NT2/D1 (cell line): ENCODE results near the gene JAGN1.

Experiments
- DNase-seq: peaks from one replicate; pipeline ENCODE4 v3.0.0-alpha.2; 2011; ENCODE audit warnings: low read depth, low spot score
- H3K27me3 ChIP-seq: 2 replicates; pipeline ENCODE4 v1.6.0; 2011; ENCODE audit warnings: mild to moderate bottlenecking; ENCODE audit not compliant: insufficient read length, insufficient read depth
- H3K36me3 ChIP-seq: 2 replicates; pipeline ENCODE4 v1.6.1; 2011; ENCODE audit warnings: mild to moderate bottlenecking, low read length, mixed read lengths; ENCODE audit not compliant: insufficient read depth, insufficient read length
- H3K4me1 ChIP-seq: 2 replicates; pipeline ENCODE4 v1.5.1; 2011; ENCODE audit not compliant: insufficient read depth, insufficient read length
- H3K4me3 ChIP-seq: 2 replicates; pipeline ENCODE4 v1.5.1; 2011; ENCODE audit warnings: low read depth; ENCODE audit not compliant: insufficient read length
- H3K9ac ChIP-seq: 2 replicates; pipeline ENCODE4 v1.6.0; 2011; ENCODE audit warnings: low read depth; ENCODE audit not compliant: insufficient read length
- H3K9me3 ChIP-seq: 2 replicates; pipeline ENCODE4 v1.5.1; 2011; ENCODE audit warnings: mild to moderate bottlenecking, low read length; ENCODE audit not compliant: insufficient read depth
- SUZ12 ChIP-seq: IDR thresholded peaks from 2 replicates; pipeline ENCODE4 v1.6.1; 2011; ENCODE audit not compliant: insufficient read length, insufficient read depth; ENCODE audit errors: extremely low read depth
- YY1 ChIP-seq: IDR thresholded peaks from 2 replicates; pipeline ENCODE4 v1.6.1; 2011; ENCODE audit not compliant: insufficient read length, insufficient read depth
- ZNF274 ChIP-seq: IDR thresholded peaks from 2 replicates; pipeline ENCODE4 v1.6.1; 2011; ENCODE audit warnings: mild to moderate bottlenecking, low read depth, low read length

JAGN1 gene

DNA sequence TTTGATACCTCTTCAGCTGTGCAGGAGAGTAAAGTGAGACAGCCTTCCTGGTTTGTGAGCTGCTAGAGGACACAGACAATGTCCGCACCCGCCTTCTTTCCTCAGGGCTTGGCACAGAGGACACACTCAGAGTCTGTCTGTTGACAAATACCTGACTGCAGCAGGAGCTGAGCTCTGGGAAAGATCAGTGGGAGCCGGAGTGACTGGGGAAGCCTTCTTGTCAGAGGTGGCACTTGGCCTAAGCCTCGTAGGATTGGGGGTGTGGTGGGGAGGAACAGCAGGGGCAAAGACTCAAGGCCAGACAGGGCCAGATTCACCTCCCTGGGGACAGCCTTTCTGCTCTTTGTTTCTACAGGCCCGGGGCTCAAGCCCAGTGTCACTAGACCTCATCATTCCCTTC lies 23.2 kb downstream of the JAGN1 start:
- DNase-seq, result no peak
- peaks cover 7% of the 10 kb centered on the region; the same call in 1 of the 2 replicates for H3K9me3 ChIP-seq
- H3K4me3 ChIP-seq, result no peak overlapping the region
- H3K4me1 ChIP-seq, result peaks cover 22% of the 10 kb centered on the region
- no peaks in the 10 kb centered on the region for H3K36me3 ChIP-seq
- H3K9ac ChIP-seq, result no peak overlapping the region
- H3K27me3 ChIP-seq, result peaks cover 11% of the 10 kb centered on the region
- TF ChIP-seq SUZ12 (no peak), YY1 (no peak), ZNF274 (no peak)

DNA sequence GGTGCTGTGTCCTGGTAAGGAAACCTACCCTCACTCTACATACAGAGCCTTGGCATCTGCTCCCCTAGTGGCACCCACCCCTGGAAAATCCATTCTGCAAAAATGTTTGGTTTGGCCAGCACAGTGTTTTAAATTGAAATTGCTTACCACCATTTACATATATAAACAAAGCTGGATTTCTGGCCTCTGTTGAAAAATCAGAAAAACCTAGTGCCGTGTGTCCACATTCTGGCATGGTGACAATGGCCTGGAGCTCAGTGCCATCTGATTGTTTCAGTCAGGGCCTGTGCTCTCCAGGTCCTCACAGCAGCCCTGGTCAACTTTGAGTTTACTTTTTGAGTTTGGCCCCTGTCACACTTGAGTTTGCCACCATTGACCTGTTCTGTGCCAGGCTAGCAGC lies 23.6 kb downstream of the JAGN1 start:
- H3K4me3 ChIP-seq, result no peak overlapping the region
- H3K9me3 ChIP-seq, result peaks cover 7% of the 10 kb centered on the region; the same call in 1 of the 2 replicates
- TF ChIP-seq ZNF274 (no peak), SUZ12 (no peak), YY1 (no peak)
- peaks cover 22% of the 10 kb centered on the region for H3K4me1 ChIP-seq
- DNase-seq, result no peak
- H3K27me3 ChIP-seq, result peaks cover 11% of the 10 kb centered on the region
- peak overlapping the region; percentile 66 for H3K9ac ChIP-seq
- no peaks in the 10 kb centered on the region for H3K36me3 ChIP-seq

DNA sequence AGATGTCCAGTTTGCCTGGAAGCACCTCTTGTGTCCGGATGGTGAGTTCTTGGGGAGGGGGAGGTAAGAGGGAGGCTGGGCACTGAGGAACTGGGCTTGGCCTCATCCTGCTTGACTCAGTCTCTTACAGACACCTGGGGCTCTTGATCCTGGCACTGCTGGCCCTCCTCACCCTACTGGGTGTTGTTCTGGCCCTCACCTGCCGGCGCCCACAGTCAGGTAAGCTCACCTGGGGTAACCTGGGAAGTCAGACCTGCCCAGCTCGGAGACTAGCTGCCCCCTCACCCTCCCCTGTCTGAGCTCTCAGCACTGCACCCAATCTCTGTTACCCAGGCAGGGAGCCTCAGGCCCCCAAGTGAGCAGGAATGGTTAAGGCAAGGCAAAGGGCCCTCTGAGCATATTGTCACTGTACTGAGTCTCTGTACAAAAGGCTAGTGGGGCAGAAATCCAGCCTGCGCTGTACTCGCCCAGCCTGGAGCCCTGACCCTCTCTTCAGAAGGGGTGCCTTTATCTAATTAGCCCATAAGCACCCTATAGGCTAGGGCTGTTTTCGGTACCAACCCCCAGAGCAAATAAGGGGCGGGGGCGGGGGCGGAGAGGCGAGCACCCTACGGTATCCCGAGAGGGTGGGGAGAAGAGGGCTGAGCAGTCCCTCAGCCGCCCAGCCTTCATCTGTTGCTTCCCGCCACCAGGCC lies 24.3 kb downstream of the JAGN1 start:
- H3K4me1 ChIP-seq, result peaks cover 22% of the 10 kb centered on the region
- H3K36me3 ChIP-seq, result no peaks in the 10 kb centered on the region
- TF ChIP-seq ZNF274, result no peak
- TF ChIP-seq SUZ12, result no peak
- TF ChIP-seq YY1, result no peak
- peaks cover 11% of the 10 kb centered on the region for H3K27me3 ChIP-seq
- H3K9ac ChIP-seq, result peak overlapping the region; percentile 95
- H3K4me3 ChIP-seq, result peak overlapping the region; percentile 81
- DNase-seq, result no peak
- H3K9me3 ChIP-seq, result peaks cover 7% of the 10 kb centered on the region; the same call in 1 of the 2 replicates

DNA sequence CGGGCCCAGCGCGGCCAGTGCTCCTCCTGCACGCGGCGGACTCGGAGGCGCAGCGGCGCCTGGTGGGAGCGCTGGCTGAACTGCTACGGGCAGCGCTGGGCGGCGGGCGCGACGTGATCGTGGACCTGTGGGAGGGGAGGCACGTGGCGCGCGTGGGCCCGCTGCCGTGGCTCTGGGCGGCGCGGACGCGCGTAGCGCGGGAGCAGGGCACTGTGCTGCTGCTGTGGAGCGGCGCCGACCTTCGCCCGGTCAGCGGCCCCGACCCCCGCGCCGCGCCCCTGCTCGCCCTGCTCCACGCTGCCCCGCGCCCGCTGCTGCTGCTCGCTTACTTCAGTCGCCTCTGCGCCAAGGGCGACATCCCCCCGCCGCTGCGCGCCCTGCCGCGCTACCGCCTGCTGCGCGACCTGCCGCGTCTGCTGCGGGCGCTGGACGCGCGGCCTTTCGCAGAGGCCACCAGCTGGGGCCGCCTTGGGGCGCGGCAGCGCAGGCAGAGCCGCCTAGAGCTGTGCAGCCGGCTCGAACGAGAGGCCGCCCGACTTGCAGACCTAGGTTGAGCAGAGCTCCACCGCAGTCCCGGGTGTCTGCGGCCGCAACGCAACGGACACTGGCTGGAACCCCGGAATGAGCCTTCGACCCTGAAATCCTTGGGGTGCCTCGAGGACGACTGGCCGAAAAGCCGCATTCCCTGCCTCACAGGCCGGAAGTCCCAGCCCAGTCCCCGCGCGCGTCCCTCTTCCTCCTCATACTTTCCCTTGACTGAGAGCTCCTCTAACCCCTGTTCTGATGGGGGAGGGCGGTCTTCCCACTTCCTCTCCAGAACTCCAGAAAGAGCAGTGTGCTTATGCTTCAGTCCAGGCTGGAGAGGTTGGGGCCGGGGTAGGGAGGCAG lies 25.1 kb downstream of the JAGN1 start:
- TF ChIP-seq SUZ12 (no peak), YY1 (no peak), ZNF274 (no peak)
- H3K4me1 ChIP-seq, result peaks cover 22% of the 10 kb centered on the region
- DNase-seq, result no peak
- peaks cover 7% of the 10 kb centered on the region; the same call in 1 of the 2 replicates for H3K9me3 ChIP-seq
- no peaks in the 10 kb centered on the region for H3K36me3 ChIP-seq
- H3K27me3 ChIP-seq, result peaks cover 11% of the 10 kb centered on the region
- peak overlapping the region; percentile 81 for H3K4me3 ChIP-seq
- H3K9ac ChIP-seq, result peak overlapping the region; percentile 95

DNA sequence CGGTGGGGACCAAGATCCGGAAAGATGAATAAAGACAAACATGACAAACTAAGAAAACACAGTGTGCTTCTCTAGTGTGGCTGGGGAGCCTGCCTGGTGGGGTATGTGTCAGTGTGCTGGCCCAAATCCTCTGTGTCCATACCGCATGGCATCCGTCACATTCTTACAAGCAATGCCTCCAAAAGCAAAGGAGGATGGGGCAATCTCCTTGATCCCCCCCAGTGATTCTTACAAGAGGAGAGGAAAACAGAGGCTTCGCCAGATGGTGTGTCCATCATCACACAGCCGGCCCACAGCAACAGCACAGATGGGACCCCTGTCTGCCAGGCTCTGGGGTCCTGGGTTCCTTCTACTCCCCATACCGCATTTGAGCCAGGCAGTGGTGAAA lies 25.9 kb downstream of the JAGN1 start:
- H3K27me3 ChIP-seq, result peaks cover 11% of the 10 kb centered on the region
- H3K36me3 ChIP-seq, result no peaks in the 10 kb centered on the region
- H3K9ac ChIP-seq, result peak overlapping the region; percentile 70
- peak overlapping the region; percentile 81 for H3K4me3 ChIP-seq
- DNase-seq, result no peak
- H3K9me3 ChIP-seq, result peaks cover 7% of the 10 kb centered on the region; the same call in 1 of the 2 replicates
- TF ChIP-seq YY1, result no peak
- no peak for TF ChIP-seq ZNF274
- no peak for TF ChIP-seq SUZ12
- peaks cover 22% of the 10 kb centered on the region for H3K4me1 ChIP-seq

DNA sequence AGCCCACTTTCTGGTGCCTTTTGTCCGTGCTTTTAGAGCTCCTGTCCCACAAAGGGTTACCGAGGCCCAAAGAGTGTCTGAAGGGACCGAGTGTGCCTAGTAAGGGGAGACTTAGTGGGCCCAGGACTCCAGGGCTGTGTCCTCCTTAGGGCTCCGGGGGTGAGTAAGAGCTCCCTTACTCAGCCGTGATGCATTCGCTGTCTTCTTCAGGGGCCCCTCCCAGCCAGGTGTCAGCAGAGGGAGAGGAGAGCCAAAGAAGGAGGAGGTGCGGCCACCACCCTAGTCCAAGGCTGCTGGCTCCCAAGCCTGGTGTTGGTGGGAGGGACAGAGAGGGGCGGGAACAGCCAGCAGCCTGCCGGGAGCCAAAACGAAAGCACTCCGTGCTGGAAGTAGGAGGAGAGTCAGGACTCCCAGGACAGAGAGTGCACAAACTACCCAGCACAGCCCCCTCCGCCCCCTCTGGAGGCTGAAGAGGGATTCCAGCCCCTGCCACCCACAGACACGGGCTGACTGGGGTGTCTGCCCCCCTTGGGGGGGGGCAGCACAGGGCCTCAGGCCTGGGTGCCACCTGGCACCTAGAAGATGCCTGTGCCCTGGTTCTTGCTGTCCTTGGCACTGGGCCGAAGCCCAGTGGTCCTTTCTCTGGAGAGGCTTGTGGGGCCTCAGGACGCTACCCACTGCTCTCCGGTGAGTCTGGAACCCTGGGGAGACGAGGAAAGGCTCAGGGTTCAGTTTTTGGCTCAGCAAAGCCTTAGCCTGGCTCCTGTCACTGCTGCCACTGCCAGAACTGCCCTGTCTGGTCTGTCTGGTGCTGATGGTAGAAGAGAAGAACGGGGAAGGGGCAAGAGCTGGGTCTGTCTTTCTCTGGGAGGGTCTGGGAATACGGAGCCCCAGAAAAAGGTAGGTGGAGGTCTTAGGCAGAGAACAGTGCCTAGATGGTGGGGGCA lies 26.6 kb downstream of the JAGN1 start, which contains the start of gene IL17RC:
Gene IL17RC, plus strand, starts transcription at position 365 of the 947 bp plus-strand sequence. Its CDS starts 218 bp downstream, at position 583.
- peak within 1 kb of the TSS; percentile 95 for H3K9ac ChIP-seq
- H3K4me1 ChIP-seq, result peaks cover 22% of the 10 kb centered on the region
- TF ChIP-seq ZNF274 (no peak), SUZ12 (no peak), YY1 (no peak)
- H3K36me3 ChIP-seq, result no peaks in the 10 kb centered on the region
- DNase-seq, result peak; percentile 63
- peak within 1 kb of the TSS; percentile 81 for H3K4me3 ChIP-seq
- H3K27me3 ChIP-seq, result peaks cover 11% of the 10 kb centered on the region
- H3K9me3 ChIP-seq, result peaks cover 4% of the 10 kb centered on the region; the same call in 1 of the 2 replicates
